T-cell (primary cell): ENCODE results near the gene HRC. TPM values are rescaled to one million over a fixed set of nuclear protein-coding genes. Genes with fewer than 3 reads are reported as not detected.
A peak's percentile ranks its signal among the peaks of the same experiment; 100 is the strongest.
"Not testable (repeated sequence)": the region's sequence is repeated elsewhere in the genome, so short reads cannot be mapped to it uniquely, and the experiment has no call there.

Source experiments
- ATAC-seq, 4 experiments: fragments of 200-7000 bp in 3 of 4; fragments of 150-1000 bp in 1 of 4; cut with Tn5 transposase; replicated peaks in 1 of 4; 1 replicate in 3 of 4; 2 replicates in 1 of 4; pipeline ENCODE4 v1.10.0; 2021; ENCODE audit warnings: moderate library complexity in 3 of 4, mild to moderate bottlenecking in 2 of 4, moderate number of reproducible peaks in 1 of 4
- CTCF ChIA-PET, 2 donors: fragments of 300-600 bp; sonication (Branson Sonifier 250); formaldehyde crosslinking; loops; one replicate each; lab custom pipeline; 2022; ENCODE audit warnings: antibody characterized with exemption in 2 of 2; lab: Charles Lee
- POLR2A ChIA-PET, 2 donors: fragments of 300-600 bp; sonication (Branson Sonifier 250); formaldehyde crosslinking; loops; one replicate each; lab custom pipeline; 2022; ENCODE audit warnings: antibody characterized with exemption in 2 of 2; lab: Charles Lee
- DNase-seq, 35 experiments: peaks; one replicate each; pipeline versions ENCODE4 v3.0.0 to v3.0.0-alpha.2; 2013 to 2023
- H3K27ac ChIP-seq: one replicate; pipeline ENCODE4 v1.5.1; 2013; ENCODE audit warnings: low read length
- H3K27me3 ChIP-seq, 2 experiments: replicated peaks in 1 of 2; 1 replicate in 1 of 2; 2 replicates in 1 of 2; pipeline versions ENCODE4 v1.6.1 to v1.7.0; 2013; ENCODE audit warnings: low read length in 1 of 2, mixed read lengths in 1 of 2; ENCODE audit not compliant: control insufficient read depth in 2 of 2, insufficient read depth in 2 of 2; ENCODE audit errors: extremely low read depth in 1 of 2
- H3K36me3 ChIP-seq, 2 donors: 1 replicate in 1 of 2; 2 replicates in 1 of 2; pipeline versions ENCODE4 v1.6.1 to v1.7.0; 2013; ENCODE audit warnings: low read length in 1 of 2; ENCODE audit not compliant: control insufficient read depth in 2 of 2, insufficient read depth in 1 of 2; ENCODE audit errors: extremely low read depth in 1 of 2
- H3K4me1 ChIP-seq, 2 experiments: 1 replicate in 1 of 2; 2 replicates in 1 of 2; pipeline versions ENCODE4 v1.6.1 to v1.7.0; 2013; ENCODE audit warnings: low read length in 2 of 2, mixed read lengths in 1 of 2; ENCODE audit not compliant: insufficient read depth in 2 of 2, control insufficient read depth in 1 of 2; ENCODE audit errors: extremely low read depth in 1 of 2
- H3K4me3 ChIP-seq, 2 donors: 1 replicate in 1 of 2; 2 replicates in 1 of 2; pipeline versions ENCODE4 v1.5.1 to v1.7.0; 2013; ENCODE audit warnings: mild to moderate bottlenecking in 2 of 2, low read length in 1 of 2, moderate library complexity in 1 of 2; ENCODE audit not compliant: control insufficient read depth in 1 of 2; ENCODE audit errors: extremely low read depth in 1 of 2
- H3K9me3 ChIP-seq: 2 replicates; pipeline ENCODE4 v1.7.0; 2013
- H3K27ac Mint-ChIP-seq, 2 donors: one replicate each; pipeline ENCODE4 v1.8.0; 2020 to 2021; ENCODE audit warnings: mild to moderate bottlenecking in 2 of 2, mixed read lengths in 2 of 2
- H3K27me3 Mint-ChIP-seq, 2 donors: one replicate each; pipeline ENCODE4 v1.8.0; 2021 to 2022; ENCODE audit warnings: mixed read lengths in 2 of 2
- H3K36me3 Mint-ChIP-seq: one replicate; pipeline ENCODE4 v1.8.0; 2021; ENCODE audit warnings: mixed read lengths
- H3K4me1 Mint-ChIP-seq, 3 donors: one replicate each; pipeline ENCODE4 v1.8.0; 2020 to 2022; ENCODE audit warnings: mixed read lengths in 3 of 3, mild to moderate bottlenecking in 1 of 3
- H3K4me3 Mint-ChIP-seq, 3 donors: one replicate each; pipeline ENCODE4 v1.8.0; 2020 to 2022; ENCODE audit warnings: mild to moderate bottlenecking in 3 of 3, mixed read lengths in 3 of 3, moderate library complexity in 3 of 3
- H3K9me3 Mint-ChIP-seq, 3 donors: one replicate each; pipeline ENCODE4 v1.8.0; 2020 to 2022; ENCODE audit warnings: mixed read lengths in 3 of 3
- WGBS: methylation state at CpG from one replicate; pipeline ENCODE4 v1.1.5; 2013; ENCODE audit warnings: missing lambda C conversion rate; ENCODE audit not compliant: insufficient coverage; 5-methylcytosine and 5-hydroxymethylcytosine counted together
- total RNA-seq, 35 experiments: library from RNA in 6 of 35; stranded (reverse) in 6 of 35; fragments of 120-200 nt in 1 of 35; gene quantifications; one replicate each; pipeline versions ENCODE4 v1.2.1 to v1.2.4 and lab custom pipeline; 2013 to 2026

Gene HRC
- total RNA-seq, 5 donors from 2014 or later (not counting 1 experiment from before 2014, with no cell fraction given), result not detected

- H3K4me1 Mint-ChIP-seq, CTCF ChIA-PET, H3K9me3 ChIP-seq, H3K4me3 Mint-ChIP-seq, H3K27me3 Mint-ChIP-seq, H3K36me3 ChIP-seq, H3K27ac ChIP-seq, DNase-seq, H3K9me3 Mint-ChIP-seq, H3K4me3 ChIP-seq, ATAC-seq, H3K36me3 Mint-ChIP-seq, H3K4me1 ChIP-seq, H3K27me3 ChIP-seq, POLR2A ChIA-PET: not testable (repeated sequence)
- peak overlapping the region in 1 of 2 donors; percentile 19 for H3K27ac Mint-ChIP-seq
- WGBS, result 96% methylated on average over 20 of the region's 20 CpGs
Observed at GRCh38 chr19:49182010-49182847, 27.0 kb upstream of the HRC start.

GRCh38 chr19:49180659-49181058, 25.5 kb upstream of the HRC start:
- H3K36me3 ChIP-seq, result no peaks in the 10 kb centered on the region
- H3K9me3 ChIP-seq, result no peaks in the 10 kb centered on the region
- POLR2A ChIA-PET, result no interaction called here
- H3K9me3 Mint-ChIP-seq, result peaks cover 4 to 9% (median 5%) of the 10 kb centered on the region in 3 donors
- DNase-seq (no peak), ATAC-seq (no peak)
- peaks cover 0 to 3% (median 3%) of the 10 kb centered on the region in 3 donors for H3K4me1 Mint-ChIP-seq
- CTCF ChIA-PET, result interaction anchor here in 1 of 2 donors (0.7 kb wide), 1 partner anchor 506 kb away, joined by 4 read pairs; no protein-coding TSS in a partner anchor
- H3K4me3 ChIP-seq, result no peak overlapping the region
- peaks cover 0 to 4% of the 10 kb centered on the region in 2 experiments for H3K27me3 ChIP-seq
- WGBS, result 94% methylated on average over 4 of the region's 4 CpGs
- H3K4me3 Mint-ChIP-seq, result no peak overlapping the region
- no peak overlapping the region for H3K27ac ChIP-seq
- peaks cover 0 to 3% of the 10 kb centered on the region in 2 donors for H3K27me3 Mint-ChIP-seq
- H3K36me3 Mint-ChIP-seq, result no peaks in the 10 kb centered on the region
- H3K27ac Mint-ChIP-seq, result no peak overlapping the region
- H3K4me1 ChIP-seq, result no peaks in the 10 kb centered on the region

GRCh38 chr19:49173198-49173597, 18.0 kb upstream of the HRC start:
- H3K9me3 Mint-ChIP-seq, result no peaks in the 10 kb centered on the region
- 94% methylated on average over 1 of the region's 2 CpGs for WGBS
- no peaks in the 10 kb centered on the region for H3K36me3 Mint-ChIP-seq
- H3K27ac ChIP-seq, result no peak overlapping the region
- H3K4me1 Mint-ChIP-seq, result peaks cover 0 to 3% (median 3%) of the 10 kb centered on the region in 3 donors
- H3K27ac Mint-ChIP-seq, result no peak overlapping the region
- no peaks in the 10 kb centered on the region for H3K36me3 ChIP-seq
- no peak for DNase-seq
- POLR2A ChIA-PET, result no interaction called here
- H3K27me3 Mint-ChIP-seq, result peaks cover 5 to 13% of the 10 kb centered on the region in 2 donors
- no peak overlapping the region for H3K4me3 ChIP-seq
- no peak for ATAC-seq
- CTCF ChIA-PET, result no interaction called here
- H3K4me3 Mint-ChIP-seq, result no peak overlapping the region
- H3K9me3 ChIP-seq, result no peaks in the 10 kb centered on the region
- H3K27me3 ChIP-seq, result peaks cover 0 to 30% of the 10 kb centered on the region in 2 experiments
- no peaks in the 10 kb centered on the region for H3K4me1 ChIP-seq

GRCh38 chr19:49168421-49168820, 13.2 kb upstream of the HRC start:
- ATAC-seq, result no peak
- ChIA-PET POLR2A (no interaction called here), CTCF (interaction anchor here in 1 of 2 donors (0.6 kb wide), 1 partner anchor 531 kb away, joined by 6 read pairs; no protein-coding TSS in a partner anchor)
- Histone ChIP-seq H3K27me3 (peaks cover 0 to 41% of the 10 kb centered on the region in 2 experiments), H3K4me1 (no peaks in the 10 kb centered on the region), H3K9me3 (no peaks in the 10 kb centered on the region), H3K4me3 (no peak overlapping the region), H3K27ac (no peak overlapping the region), H3K36me3 (no peaks in the 10 kb centered on the region)
- Mint-ChIP-seq H3K4me3 (no peak overlapping the region), H3K36me3 (no peaks in the 10 kb centered on the region), H3K9me3 (no peaks in the 10 kb centered on the region), H3K27me3 (peaks cover 16 to 17% of the 10 kb centered on the region in 2 donors), H3K27ac (no peak overlapping the region), H3K4me1 (no peaks in the 10 kb centered on the region)
- 93% methylated on average over 17 of the region's 23 CpGs for WGBS
- DNase-seq, result no peak

- ATAC-seq, result no peak
- Histone ChIP-seq H3K36me3 (no peaks in the 10 kb centered on the region), H3K9me3 (no peaks in the 10 kb centered on the region), H3K4me3 (no peak overlapping the region), H3K27me3 (peaks cover 0 to 39% of the 10 kb centered on the region in 2 experiments), H3K27ac (no peak overlapping the region), H3K4me1 (no peaks in the 10 kb centered on the region)
- Mint-ChIP-seq H3K36me3 (no peaks in the 10 kb centered on the region), H3K27me3 (peaks cover 16 to 17% of the 10 kb centered on the region in 2 donors), H3K4me3 (no peak overlapping the region), H3K27ac (no peak overlapping the region), H3K4me1 (no peaks in the 10 kb centered on the region), H3K9me3 (no peaks in the 10 kb centered on the region)
- DNase-seq, result no peak
- WGBS, result 85% methylated on average over 17 of the region's 25 CpGs
- ChIA-PET CTCF (no interaction called here), POLR2A (no interaction called here)
Observed at GRCh38 chr19:49167857-49168409, 12.7 kb upstream of the HRC start.

- Histone ChIP-seq H3K27me3 (peaks cover 0 to 38% of the 10 kb centered on the region in 2 experiments), H3K4me1 (no peaks in the 10 kb centered on the region), H3K36me3 (no peaks in the 10 kb centered on the region), H3K27ac (no peak overlapping the region), H3K9me3 (no peaks in the 10 kb centered on the region), H3K4me3 (no peak overlapping the region)
- ChIA-PET POLR2A (no interaction called here), CTCF (no interaction called here)
- ATAC-seq (no peak), DNase-seq (no peak)
- 81% methylated on average over 30 of the region's 30 CpGs for WGBS
- no peak overlapping the region for H3K4me3 Mint-ChIP-seq
- H3K36me3 Mint-ChIP-seq, result no peaks in the 10 kb centered on the region
- H3K4me1 Mint-ChIP-seq, result no peaks in the 10 kb centered on the region
- no peak overlapping the region for H3K27ac Mint-ChIP-seq
- no peaks in the 10 kb centered on the region for H3K9me3 Mint-ChIP-seq
- H3K27me3 Mint-ChIP-seq, result peaks cover 13 to 21% of the 10 kb centered on the region in 2 donors
Observed at GRCh38 chr19:49165865-49166301, 10.7 kb upstream of the HRC start.
